Measurements from ENCODE around the gene CHST8. TPM values are rescaled to one million over a fixed set of nuclear protein-coding genes. Genes with fewer than 3 reads are reported as not detected.

CHST8 gene
- total and polyA plus RNA-seq, 4 donors, result 0.05 to 0.07 TPM; not detected in 2

- Histone ChIP-seq H3K27me3 (ENCODE audit: control insufficient read depth in 4 of 4, insufficient read depth in 4 of 4, low read length in 3 of 4) (no peaks in the 10 kb centered on the region), H3K4me1 (ENCODE audit: control insufficient read depth in 4 of 4, insufficient read depth in 4 of 4, low read length in 3 of 4) (no peaks in the 10 kb centered on the region), H3K36me3 (ENCODE audit: control insufficient read depth in 4 of 4, insufficient read depth in 3 of 4, low read depth in 1 of 4, low read length in 3 of 4) (no peaks in the 10 kb centered on the region), H3K9me3 (ENCODE audit: control insufficient read depth in 4 of 4, low read length in 3 of 4) (no peaks in the 10 kb centered on the region), H3K27ac (ENCODE audit: low read depth in 1 of 2, low read length in 2 of 2) (no peak overlapping the region), H3K9ac (ENCODE audit: low read depth in 1 of 2, low read length in 2 of 2) (no peak overlapping the region), H3K4me3 (ENCODE audit: low read depth in 1 of 3, low read length in 3 of 3) (no peak overlapping the region)
- DNase-seq (ENCODE audit: low spot score), result no peak
- WGBS, result 24% methylated on average over 3 of the region's 3 CpGs
- no peak for TF ChIP-seq REST (IDR thresholded peaks at IDR 0.05)
- no peak for TF ChIP-seq FOXA2 (IDR thresholded peaks at IDR 0.05)
- no peak for TF ChIP-seq GABPA (IDR thresholded peaks at IDR 0.05 in 1 of 2, conservative IDR thresholded peaks at IDR 0.05 in 1 of 2)
- TF ChIP-seq ATF3 (IDR thresholded peaks at IDR 0.05), result no peak
- TF ChIP-seq HNF4G (IDR thresholded peaks at IDR 0.05), result no peak
These were observed 113.2 kb downstream of the CHST8 start for GRCh38 chr19:33734913-33735312.

- no peaks in the 10 kb centered on the region for H3K4me1 ChIP-seq (ENCODE audit: control insufficient read depth in 4 of 4, insufficient read depth in 4 of 4, low read length in 3 of 4)
- no peak overlapping the region for H3K9ac ChIP-seq (ENCODE audit: low read depth in 1 of 2, low read length in 2 of 2)
- 50% methylated on average over 6 of the region's 6 CpGs for WGBS
- no peaks in the 10 kb centered on the region for H3K9me3 ChIP-seq (ENCODE audit: control insufficient read depth in 4 of 4, low read length in 3 of 4)
- H3K4me3 ChIP-seq (ENCODE audit: low read depth in 1 of 3, low read length in 3 of 3), result no peak overlapping the region
- H3K36me3 ChIP-seq (ENCODE audit: control insufficient read depth in 4 of 4, insufficient read depth in 3 of 4, low read depth in 1 of 4, low read length in 3 of 4), result no peaks in the 10 kb centered on the region
- no peak for DNase-seq (ENCODE audit: low spot score)
- H3K27ac ChIP-seq (ENCODE audit: low read depth in 1 of 2, low read length in 2 of 2), result no peak overlapping the region
- TF ChIP-seq MAX (IDR thresholded peaks at IDR 0.05) (no peak), HNF4A (conservative IDR thresholded peaks at IDR 0.05) (no peak), HNF4G (IDR thresholded peaks at IDR 0.05) (no peak), ATF3 (IDR thresholded peaks at IDR 0.05) (no peak)
- no peaks in the 10 kb centered on the region for H3K27me3 ChIP-seq (ENCODE audit: control insufficient read depth in 4 of 4, insufficient read depth in 4 of 4, low read length in 3 of 4)
These were observed 114.4 kb downstream of the CHST8 start for GRCh38 chr19:33736158-33736557.

- H3K9ac ChIP-seq (ENCODE audit: low read depth in 1 of 2, low read length in 2 of 2), result no peak overlapping the region
- no peak overlapping the region for H3K4me3 ChIP-seq (ENCODE audit: low read depth in 1 of 3, low read length in 3 of 3)
- no peaks in the 10 kb centered on the region for H3K9me3 ChIP-seq (ENCODE audit: control insufficient read depth in 4 of 4, low read length in 3 of 4)
- H3K27me3 ChIP-seq (ENCODE audit: control insufficient read depth in 4 of 4, insufficient read depth in 4 of 4, low read length in 3 of 4), result no peaks in the 10 kb centered on the region
- H3K36me3 ChIP-seq (ENCODE audit: control insufficient read depth in 4 of 4, insufficient read depth in 3 of 4, low read depth in 1 of 4, low read length in 3 of 4), result no peaks in the 10 kb centered on the region
- WGBS, result 42% methylated on average over 3 of the region's 3 CpGs
- no peaks in the 10 kb centered on the region for H3K4me1 ChIP-seq (ENCODE audit: control insufficient read depth in 4 of 4, insufficient read depth in 4 of 4, low read length in 3 of 4)
- no peak for DNase-seq (ENCODE audit: low spot score)
- no peak overlapping the region for H3K27ac ChIP-seq (ENCODE audit: low read depth in 1 of 2, low read length in 2 of 2)
- TF ChIP-seq CTCF (IDR thresholded peaks at IDR 0.05; ENCODE audit: low read depth, low read length, missing input control), result no peak
- TF ChIP-seq FOXA1 (IDR thresholded peaks at IDR 0.05), result no peak
- no peak for TF ChIP-seq TAF1 (conservative IDR thresholded peaks at IDR 0.05)
- no peak for TF ChIP-seq JUND (IDR thresholded peaks at IDR 0.05)
- TF ChIP-seq RXRA (IDR thresholded peaks at IDR 0.05), result no peak
- TF ChIP-seq RAD21 (IDR thresholded peaks at IDR 0.05), result no peak
- TF ChIP-seq EGR1 (IDR thresholded peaks at IDR 0.05; ENCODE audit: low read depth in 2 of 2), result no peak
- no peak for TF ChIP-seq YY1 (IDR thresholded peaks at IDR 0.05)
- no peak for TF ChIP-seq ZBTB33 (IDR thresholded peaks at IDR 0.05)
- no peak for TF ChIP-seq HNF4A (conservative IDR thresholded peaks at IDR 0.05)
- no peak for TF ChIP-seq HNF4G (IDR thresholded peaks at IDR 0.05)
- no peak for TF ChIP-seq FOXA2 (IDR thresholded peaks at IDR 0.05)
- no peak for TF ChIP-seq NR2F2 (IDR thresholded peaks at IDR 0.05)
- TF ChIP-seq ATF3 (IDR thresholded peaks at IDR 0.05), result no peak
- TF ChIP-seq MAX (IDR thresholded peaks at IDR 0.05), result no peak
- no peak for TF ChIP-seq SP1 (IDR thresholded peaks at IDR 0.05)
These were observed 115.0 kb downstream of the CHST8 start for GRCh38 chr19:33736787-33737186.
